GM19397 (cell line): ENCODE results near the gene UCKL1.
"Not testable (repeated sequence)": the region's sequence is repeated elsewhere in the genome, so short reads cannot be mapped to it uniquely, and the experiment has no call there.

Source experiments
- ATAC-seq: cut with Tn5 transposase; IDR thresholded peaks from one replicate; pipeline ENCODE4 v1.9.1; 2021; ENCODE audit warnings: mild to moderate bottlenecking, moderate library complexity; ENCODE audit not compliant: unreplicated experiment

UCKL1 gene

GRCh38 chr20:63945031-63945658, 11.1 kb downstream of the UCKL1 start:
- no peak for ATAC-seq

GRCh38 chr20:63944078-63944941, 11.9 kb downstream of the UCKL1 start:
- no peak for ATAC-seq

- ATAC-seq = no peak
Observed at GRCh38 chr20:63943808-63944077, 12.5 kb downstream of the UCKL1 start.

- ATAC-seq = no peak
Observed at GRCh38 chr20:63942969-63943807, 13.0 kb downstream of the UCKL1 start.

GRCh38 chr20:63942250-63942951, 13.8 kb downstream of the UCKL1 start:
- no peak for ATAC-seq

- no peak for ATAC-seq
Observed at GRCh38 chr20:63941282-63942081, 14.7 kb downstream of the UCKL1 start.

GRCh38 chr20:63940472-63941266, 15.5 kb downstream of the UCKL1 start:
- ATAC-seq = no peak

GRCh38 chr20:63940071-63940471, 16.1 kb downstream of the UCKL1 start:
- ATAC-seq = no peak

- no peak for ATAC-seq
Observed at GRCh38 chr20:63939061-63939935, 16.9 kb downstream of the UCKL1 start.

GRCh38 chr20:63937596-63937995, 18.6 kb downstream of the UCKL1 start:
- no peak for ATAC-seq

GRCh38 chr20:63935447-63935846, 20.8 kb downstream of the UCKL1 start:
- no peak for ATAC-seq

GRCh38 chr20:63934271-63935068, 21.7 kb downstream of the UCKL1 start:
- ATAC-seq = no peak

- no peak for ATAC-seq
Observed at GRCh38 chr20:63933646-63934045, 22.6 kb downstream of the UCKL1 start.

GRCh38 chr20:63932606-63933160, 23.5 kb downstream of the UCKL1 start:
- ATAC-seq = no peak

- ATAC-seq = no peak
Observed at GRCh38 chr20:63931735-63932134, 24.5 kb downstream of the UCKL1 start.

- ATAC-seq = no peak
Observed at GRCh38 chr20:63930971-63931553, 25.2 kb downstream of the UCKL1 start.

- not testable (repeated sequence) for ATAC-seq
Observed at GRCh38 chr20:63929473-63929883, 26.7 kb downstream of the UCKL1 start.
